Gastrocnemius medialis (tissue), 4 donors: ENCODE results near the gene WDR49. TPM values are rescaled to one million over a fixed set of nuclear protein-coding genes. Genes with fewer than 3 reads are reported as not detected.

Experiments used
- ATAC-seq, 2 donors: fragments of 150-250 bp; one replicate each; pipeline ENCODE4 v1.9.1; 2016
- DNase-seq, 2 donors: peaks; one replicate each; pipeline ENCODE4 v3.0.0-alpha.2; 2019
- H3K27ac ChIP-seq, 4 donors: fragments of 200-600 bp; sonication (generic); 1 replicate in 1 of 4; 2 replicates in 3 of 4; pipeline ENCODE4 v1.5.1; 2016 to 2018; ENCODE audit warnings: mild to moderate bottlenecking in 2 of 4, moderate library complexity in 1 of 4
- H3K27me3 ChIP-seq, 3 donors: fragments of 200-600 bp; sonication (generic) in 2 of 3; 1 replicate in 1 of 3; 2 replicates in 2 of 3; pipeline versions ENCODE4 v1.5.1 to v1.6.0; 2016 to 2019; ENCODE audit warnings: mild to moderate bottlenecking in 1 of 3, moderate library complexity in 1 of 3
- H3K36me3 ChIP-seq, 2 donors: fragments of 200-600 bp; sonication (generic) in 1 of 2; one replicate each; pipeline ENCODE4 v1.5.1; 2017 to 2018
- H3K4me1 ChIP-seq, 2 donors: fragments of 200-600 bp; sonication (generic) in 1 of 2; one replicate each; pipeline ENCODE4 v1.5.1; 2016 to 2017; ENCODE audit warnings: mild to moderate bottlenecking in 2 of 2
- H3K4me3 ChIP-seq, 4 donors: fragments of 200-600 bp; sonication (generic) in 3 of 4; 1 replicate in 1 of 4; 2 replicates in 3 of 4; pipeline ENCODE4 v1.5.1; 2016 to 2019; ENCODE audit warnings: mild to moderate bottlenecking in 2 of 4
- H3K9me3 ChIP-seq, 3 donors: fragments of 200-600 bp; sonication (generic) in 2 of 3; 1 replicate in 1 of 3; 2 replicates in 2 of 3; pipeline ENCODE4 v1.5.1; 2016 to 2019
- CTCF ChIP-seq, 5 experiments: fragments of 450-650 bp in 3 of 5; fragments of 200-600 bp in 2 of 5; sonication (generic) in 2 of 5; IDR thresholded peaks in 4 of 5; conservative IDR thresholded peaks in 1 of 5; 1 replicate in 4 of 5; 2 replicates in 1 of 5; pipeline ENCODE4 v1.5.1; 2016 to 2019; ENCODE audit warnings: antibody characterized with exemption in 5 of 5, mild to moderate bottlenecking in 3 of 5, moderate library complexity in 3 of 5
- POLR2A ChIP-seq, 2 donors: fragments of 450-650 bp; IDR thresholded peaks; one replicate each; pipeline ENCODE4 v1.6.1; 2017; ENCODE audit warnings: antibody characterized with exemption in 2 of 2, mild to moderate bottlenecking in 2 of 2, moderate library complexity in 2 of 2
- in situ Hi-C, 4 donors: fragments of 200-750 bp; cut with MboI; loops; one replicate each; pipeline versions ENCODE4 v1.15.0 to v1.8.0; 2017; ENCODE audit warnings: low sequenced_read_pairs in 4 of 4
- intact Hi-C: fragments of 100-400 bp; cut with DNase I; formaldehyde crosslinking; loops from one replicate; pipeline ENCODE4 v1.15.1; 2023; ENCODE audit warnings: low total_unique reads
- total RNA-seq, 4 donors: library from RNA; depleted of rRNA; stranded (reverse); fragments of >200 nt; gene quantifications; one replicate each; pipeline versions ENCODE4 v1.1.0 to v1.2.3, GENCODE V29; 2016

WDR49 gene
- 1 to 10 TPM in 1 of 4 donors, under 1 TPM in 3; 0.29 to 1.2 (median 0.68) TPM for total RNA-seq

- in situ Hi-C loops (no loop called here), intact Hi-C loops (no loop called here)
- Histone ChIP-seq H3K27me3 (no peaks in the 10 kb centered on the region), H3K9me3 (no peaks in the 10 kb centered on the region), H3K4me3 (no peak within 1 kb of the TSS), H3K36me3 (no peaks in the 10 kb centered on the region), H3K4me1 (no peaks in the 10 kb centered on the region), H3K27ac (no peak within 1 kb of the TSS)
- no peak for ATAC-seq
- TF ChIP-seq CTCF (IDR thresholded peaks at IDR 0.05 in 4 of 5, conservative IDR thresholded peaks at IDR 0.05 in 1 of 5): no peak
- TF ChIP-seq POLR2A (IDR thresholded peaks at IDR 0.05): no peak
- DNase-seq: no peak
Observed at GRCh38 chr3:167653760-167654159, at the start of gene WDR49. Gene WDR49, minus strand, starts transcription at chr3:167653942. Its CDS starts 517 bp downstream, at chr3:167653425.

DNA sequence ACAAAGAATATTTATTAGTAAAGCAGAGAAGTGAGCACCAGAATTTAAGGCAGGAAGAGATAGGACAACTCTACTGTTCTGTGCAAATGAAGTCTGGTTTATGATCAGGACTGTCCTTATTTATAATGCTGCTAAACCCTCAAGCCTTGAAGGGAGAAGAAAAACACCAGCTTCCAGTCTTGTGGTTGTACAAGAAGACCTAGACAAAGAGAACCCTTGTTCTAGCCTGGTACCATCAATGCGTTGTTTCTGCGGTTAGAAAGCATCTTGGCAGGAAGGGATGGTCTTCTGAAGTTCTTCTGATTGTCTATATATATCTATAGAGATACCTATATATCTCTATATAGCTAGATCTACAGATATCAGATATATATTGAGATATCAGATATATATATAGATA, 47.2 kb upstream of the WDR49 start:
- in situ Hi-C loops: no loop called here
- DNase-seq: no peak
- ATAC-seq: no peak

GRCh38 chr3:167700046-167700445, 46.3 kb upstream of the WDR49 start:
- H3K36me3 ChIP-seq: peaks cover 0 to 37% of the 10 kb centered on the region in 2 donors
- H3K9me3 ChIP-seq: no peaks in the 10 kb centered on the region
- no peaks in the 10 kb centered on the region for H3K4me1 ChIP-seq
- H3K27ac ChIP-seq: no peak overlapping the region
- intact Hi-C loops: no loop called here
- no peak overlapping the region for H3K4me3 ChIP-seq
- no peaks in the 10 kb centered on the region for H3K27me3 ChIP-seq
- no peak for TF ChIP-seq CTCF (IDR thresholded peaks at IDR 0.05 in 4 of 5, conservative IDR thresholded peaks at IDR 0.05 in 1 of 5)
- no peak for TF ChIP-seq POLR2A (IDR thresholded peaks at IDR 0.05)
- in situ Hi-C loops: no loop called here
- DNase-seq: no peak
- no peak for ATAC-seq

More for the DNA sequence above, 47.2 kb upstream of the WDR49 start:
- Histone ChIP-seq H3K9me3 (no peaks in the 10 kb centered on the region), H3K36me3 (peaks cover 0 to 29% of the 10 kb centered on the region in 2 donors), H3K4me3 (no peak overlapping the region), H3K27me3 (no peaks in the 10 kb centered on the region), H3K4me1 (no peaks in the 10 kb centered on the region), H3K27ac (no peak overlapping the region)
- intact Hi-C loops: no loop called here
- TF ChIP-seq POLR2A (IDR thresholded peaks at IDR 0.05) (no peak), CTCF (IDR thresholded peaks at IDR 0.05 in 4 of 5, conservative IDR thresholded peaks at IDR 0.05 in 1 of 5) (no peak)

GRCh38 chr3:167694121-167694520, 40.4 kb upstream of the WDR49 start:
- ATAC-seq: no peak
- Histone ChIP-seq H3K4me3 (no peak overlapping the region), H3K4me1 (no peaks in the 10 kb centered on the region), H3K36me3 (peaks cover 0 to 36% of the 10 kb centered on the region in 2 donors), H3K27ac (no peak overlapping the region), H3K9me3 (no peaks in the 10 kb centered on the region), H3K27me3 (no peaks in the 10 kb centered on the region)
- no peak for DNase-seq
- intact Hi-C loops (no loop called here), in situ Hi-C loops (loop anchor here in 1 of 4 donors (25.0 kb wide), 1 partner anchor 307 kb away; the partner anchor contains the start of gene ZBBX)
- no peak for TF ChIP-seq CTCF (IDR thresholded peaks at IDR 0.05 in 4 of 5, conservative IDR thresholded peaks at IDR 0.05 in 1 of 5)
- TF ChIP-seq POLR2A (IDR thresholded peaks at IDR 0.05): no peak

- in situ Hi-C loops: loop anchor here in 1 of 4 donors (25.0 kb wide), 1 partner anchor 304 kb away; the partner anchor contains the start of gene ZBBX
Observed at GRCh38 chr3:167691366-167691765, 37.6 kb upstream of the WDR49 start.

More at GRCh38 chr3:167691366-167691765, 37.6 kb upstream of the WDR49 start:
- H3K9me3 ChIP-seq: no peaks in the 10 kb centered on the region
- H3K27ac ChIP-seq: no peak overlapping the region
- no peak overlapping the region for H3K4me3 ChIP-seq
- ATAC-seq (no peak), DNase-seq (no peak)
- TF ChIP-seq CTCF (IDR thresholded peaks at IDR 0.05 in 4 of 5, conservative IDR thresholded peaks at IDR 0.05 in 1 of 5) (no peak), POLR2A (IDR thresholded peaks at IDR 0.05) (no peak)
- no peaks in the 10 kb centered on the region for H3K4me1 ChIP-seq
- intact Hi-C loops: no loop called here
- H3K27me3 ChIP-seq: no peaks in the 10 kb centered on the region
- H3K36me3 ChIP-seq: peaks cover 0 to 41% of the 10 kb centered on the region in 2 donors
